Measurements from ENCODE around the gene GSAP.

DNA sequence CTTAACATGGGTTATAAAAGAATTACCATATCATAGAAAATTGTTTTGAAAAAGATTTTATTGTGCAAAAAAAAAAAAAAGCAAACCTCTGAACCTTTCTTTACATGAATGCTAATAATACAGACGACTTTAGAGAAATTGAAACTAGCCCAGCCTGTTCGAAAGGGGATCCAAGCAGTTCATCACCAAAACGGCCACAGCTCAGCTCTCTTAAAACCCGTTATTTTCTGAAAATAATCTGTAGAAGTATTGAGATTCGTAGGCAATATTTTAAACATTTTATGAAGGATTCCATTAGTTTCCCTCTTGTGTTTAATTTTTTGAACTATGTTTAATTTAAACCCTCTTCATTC is 9.9 kb upstream of the GSAP start:
- TF ChIP-seq, protein P1, sequence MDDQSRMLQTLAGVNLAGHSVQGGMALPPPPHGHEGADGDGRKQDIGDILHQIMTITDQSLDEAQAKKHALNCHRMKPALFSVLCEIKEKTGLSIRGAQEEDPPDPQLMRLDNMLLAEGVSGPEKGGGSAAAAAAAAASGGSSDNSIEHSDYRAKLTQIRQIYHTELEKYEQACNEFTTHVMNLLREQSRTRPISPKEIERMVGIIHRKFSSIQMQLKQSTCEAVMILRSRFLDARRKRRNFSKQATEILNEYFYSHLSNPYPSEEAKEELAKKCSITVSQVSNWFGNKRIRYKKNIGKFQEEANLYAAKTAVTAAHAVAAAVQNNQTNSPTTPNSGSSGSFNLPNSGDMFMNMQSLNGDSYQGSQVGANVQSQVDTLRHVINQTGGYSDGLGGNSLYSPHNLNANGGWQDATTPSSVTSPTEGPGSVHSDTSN (IDR thresholded peaks at IDR 0.05), result no peak
- TF ChIP-seq, protein P2, sequence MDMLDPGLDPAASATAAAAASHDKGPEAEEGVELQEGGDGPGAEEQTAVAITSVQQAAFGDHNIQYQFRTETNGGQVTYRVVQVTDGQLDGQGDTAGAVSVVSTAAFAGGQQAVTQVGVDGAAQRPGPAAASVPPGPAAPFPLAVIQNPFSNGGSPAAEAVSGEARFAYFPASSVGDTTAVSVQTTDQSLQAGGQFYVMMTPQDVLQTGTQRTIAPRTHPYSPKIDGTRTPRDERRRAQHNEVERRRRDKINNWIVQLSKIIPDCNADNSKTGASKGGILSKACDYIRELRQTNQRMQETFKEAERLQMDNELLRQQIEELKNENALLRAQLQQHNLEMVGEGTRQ (IDR thresholded peaks at IDR 0.05; ENCODE audit: borderline replicate concordance, low read depth, low read length), result no peak
- TF ChIP-seq POLR2AphosphoS5 (IDR thresholded peaks at IDR 0.05; ENCODE audit: low read depth, low read length) (no peak), RAD21 (IDR thresholded peaks at IDR 0.05; ENCODE audit: low read length) (no peak), YY1 (IDR thresholded peaks at IDR 0.05; ENCODE audit: low read depth) (no peak), SMC3 (IDR thresholded peaks at IDR 0.05; ENCODE audit: low read depth, low read length) (no peak), RFX5 (IDR thresholded peaks at IDR 0.05; ENCODE audit: low read length) (no peak), RCOR1 (IDR thresholded peaks at IDR 0.05; ENCODE audit: low read length) (no peak)
- TF ChIP-seq, protein P3, sequence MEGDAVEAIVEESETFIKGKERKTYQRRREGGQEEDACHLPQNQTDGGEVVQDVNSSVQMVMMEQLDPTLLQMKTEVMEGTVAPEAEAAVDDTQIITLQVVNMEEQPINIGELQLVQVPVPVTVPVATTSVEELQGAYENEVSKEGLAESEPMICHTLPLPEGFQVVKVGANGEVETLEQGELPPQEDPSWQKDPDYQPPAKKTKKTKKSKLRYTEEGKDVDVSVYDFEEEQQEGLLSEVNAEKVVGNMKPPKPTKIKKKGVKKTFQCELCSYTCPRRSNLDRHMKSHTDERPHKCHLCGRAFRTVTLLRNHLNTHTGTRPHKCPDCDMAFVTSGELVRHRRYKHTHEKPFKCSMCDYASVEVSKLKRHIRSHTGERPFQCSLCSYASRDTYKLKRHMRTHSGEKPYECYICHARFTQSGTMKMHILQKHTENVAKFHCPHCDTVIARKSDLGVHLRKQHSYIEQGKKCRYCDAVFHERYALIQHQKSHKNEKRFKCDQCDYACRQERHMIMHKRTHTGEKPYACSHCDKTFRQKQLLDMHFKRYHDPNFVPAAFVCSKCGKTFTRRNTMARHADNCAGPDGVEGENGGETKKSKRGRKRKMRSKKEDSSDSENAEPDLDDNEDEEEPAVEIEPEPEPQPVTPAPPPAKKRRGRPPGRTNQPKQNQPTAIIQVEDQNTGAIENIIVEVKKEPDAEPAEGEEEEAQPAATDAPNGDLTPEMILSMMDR (IDR thresholded peaks at IDR 0.05), result no peak
- TF ChIP-seq, protein P4, sequence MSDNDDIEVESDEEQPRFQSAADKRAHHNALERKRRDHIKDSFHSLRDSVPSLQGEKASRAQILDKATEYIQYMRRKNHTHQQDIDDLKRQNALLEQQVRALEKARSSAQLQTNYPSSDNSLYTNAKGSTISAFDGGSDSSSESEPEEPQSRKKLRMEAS (IDR thresholded peaks at IDR 0.05; ENCODE audit: low read depth), result no peak
- TF ChIP-seq, protein P5, sequence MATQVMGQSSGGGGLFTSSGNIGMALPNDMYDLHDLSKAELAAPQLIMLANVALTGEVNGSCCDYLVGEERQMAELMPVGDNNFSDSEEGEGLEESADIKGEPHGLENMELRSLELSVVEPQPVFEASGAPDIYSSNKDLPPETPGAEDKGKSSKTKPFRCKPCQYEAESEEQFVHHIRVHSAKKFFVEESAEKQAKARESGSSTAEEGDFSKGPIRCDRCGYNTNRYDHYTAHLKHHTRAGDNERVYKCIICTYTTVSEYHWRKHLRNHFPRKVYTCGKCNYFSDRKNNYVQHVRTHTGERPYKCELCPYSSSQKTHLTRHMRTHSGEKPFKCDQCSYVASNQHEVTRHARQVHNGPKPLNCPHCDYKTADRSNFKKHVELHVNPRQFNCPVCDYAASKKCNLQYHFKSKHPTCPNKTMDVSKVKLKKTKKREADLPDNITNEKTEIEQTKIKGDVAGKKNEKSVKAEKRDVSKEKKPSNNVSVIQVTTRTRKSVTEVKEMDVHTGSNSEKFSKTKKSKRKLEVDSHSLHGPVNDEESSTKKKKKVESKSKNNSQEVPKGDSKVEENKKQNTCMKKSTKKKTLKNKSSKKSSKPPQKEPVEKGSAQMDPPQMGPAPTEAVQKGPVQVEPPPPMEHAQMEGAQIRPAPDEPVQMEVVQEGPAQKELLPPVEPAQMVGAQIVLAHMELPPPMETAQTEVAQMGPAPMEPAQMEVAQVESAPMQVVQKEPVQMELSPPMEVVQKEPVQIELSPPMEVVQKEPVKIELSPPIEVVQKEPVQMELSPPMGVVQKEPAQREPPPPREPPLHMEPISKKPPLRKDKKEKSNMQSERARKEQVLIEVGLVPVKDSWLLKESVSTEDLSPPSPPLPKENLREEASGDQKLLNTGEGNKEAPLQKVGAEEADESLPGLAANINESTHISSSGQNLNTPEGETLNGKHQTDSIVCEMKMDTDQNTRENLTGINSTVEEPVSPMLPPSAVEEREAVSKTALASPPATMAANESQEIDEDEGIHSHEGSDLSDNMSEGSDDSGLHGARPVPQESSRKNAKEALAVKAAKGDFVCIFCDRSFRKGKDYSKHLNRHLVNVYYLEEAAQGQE (IDR thresholded peaks at IDR 0.05; ENCODE audit: low read depth, low read length), result no peak
